NCI-H2196 (cell line): ENCODE measurements around the gene TMEM258.

Experiments
- DNase-seq: peaks from one replicate; lab custom pipeline; 2025; ENCODE audit not compliant: unreplicated experiment; lab: John Stamatoyannopoulos, UW

The TMEM258 gene

DNA sequence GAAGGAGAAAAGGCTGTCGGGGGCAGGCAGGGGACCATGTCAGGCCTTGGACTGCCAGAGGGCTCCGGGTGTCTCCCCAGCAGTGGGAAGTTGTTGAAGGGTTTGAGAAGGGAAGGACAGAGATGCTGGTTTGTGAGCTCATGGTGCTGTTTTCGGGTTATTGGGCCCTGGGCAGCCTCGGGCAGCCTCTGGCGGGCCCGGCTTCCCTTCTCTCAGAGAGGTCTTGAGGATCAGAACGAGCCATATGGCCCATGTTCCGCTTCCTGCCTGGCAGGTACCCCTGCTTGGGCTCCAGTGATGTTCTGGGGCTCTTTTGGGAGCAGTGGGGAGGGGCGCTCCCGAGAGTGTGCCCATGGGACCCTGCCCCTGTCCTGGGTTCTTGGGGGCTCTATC, 30.2 kb downstream of the TMEM258 start:
- no peak for DNase-seq

GRCh38 chr11:61761440-61762222, 30.8 kb downstream of the TMEM258 start:
- no peak for DNase-seq

GRCh38 chr11:61760946-61761345, 31.5 kb downstream of the TMEM258 start:
- no peak for DNase-seq

DNA sequence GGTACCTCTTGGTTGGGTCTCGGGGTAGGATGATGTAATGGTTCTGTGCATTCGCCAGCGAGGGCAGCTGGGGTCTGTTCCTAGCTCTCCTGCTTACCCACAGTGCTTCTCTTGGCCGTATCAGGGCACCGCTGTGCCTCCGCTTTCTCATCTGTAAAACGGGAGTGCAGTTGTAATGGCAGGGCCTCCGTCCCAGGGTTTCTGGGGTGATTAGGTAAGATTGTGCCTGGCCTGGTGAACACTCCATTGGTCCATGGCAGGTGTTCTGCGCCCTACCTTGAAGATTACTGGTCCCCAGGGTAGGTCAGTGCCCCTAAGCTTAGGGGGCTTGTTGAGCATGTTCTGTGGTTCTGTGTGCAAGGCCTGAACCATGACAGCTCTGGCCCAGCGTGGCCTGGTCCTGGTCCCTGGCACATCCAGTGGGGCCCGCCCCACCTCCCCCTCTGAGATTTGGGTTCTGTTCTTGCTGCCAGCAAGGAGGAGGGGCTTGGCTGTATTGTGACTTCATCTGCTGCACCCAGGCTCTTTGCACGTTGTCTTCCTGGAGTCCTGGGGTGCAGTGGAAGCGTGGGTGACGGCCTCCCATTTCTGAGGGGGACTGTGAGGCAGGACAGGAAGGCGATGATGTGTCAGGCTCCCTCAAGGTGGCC, 35.1 kb downstream of the TMEM258 start:
- no peak for DNase-seq

GRCh38 chr11:61756452-61757212, 35.8 kb downstream of the TMEM258 start:
- no peak for DNase-seq

DNA sequence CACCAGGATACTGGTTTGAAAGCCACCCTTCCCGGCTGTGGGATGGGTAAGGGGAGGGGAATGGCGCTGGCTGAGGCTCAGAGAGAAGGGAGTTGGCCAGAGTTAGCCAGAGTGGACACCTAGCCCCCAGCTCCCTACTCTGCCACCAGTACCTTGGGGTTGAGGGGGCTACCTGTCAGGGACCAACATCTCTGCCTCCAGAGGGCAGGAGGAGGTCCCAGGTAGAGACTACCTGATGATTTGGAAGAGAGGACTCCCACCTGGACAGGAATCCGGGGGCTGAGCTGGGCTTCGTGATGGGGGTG, 36.3 kb downstream of the TMEM258 start:
- no peak for DNase-seq

- no peak for DNase-seq
These were observed 37.6 kb downstream of the TMEM258 start for GRCh38 chr11:61754534-61755482.

GRCh38 chr11:61753672-61754071, 38.7 kb downstream of the TMEM258 start:
- DNase-seq = no peak

DNA sequence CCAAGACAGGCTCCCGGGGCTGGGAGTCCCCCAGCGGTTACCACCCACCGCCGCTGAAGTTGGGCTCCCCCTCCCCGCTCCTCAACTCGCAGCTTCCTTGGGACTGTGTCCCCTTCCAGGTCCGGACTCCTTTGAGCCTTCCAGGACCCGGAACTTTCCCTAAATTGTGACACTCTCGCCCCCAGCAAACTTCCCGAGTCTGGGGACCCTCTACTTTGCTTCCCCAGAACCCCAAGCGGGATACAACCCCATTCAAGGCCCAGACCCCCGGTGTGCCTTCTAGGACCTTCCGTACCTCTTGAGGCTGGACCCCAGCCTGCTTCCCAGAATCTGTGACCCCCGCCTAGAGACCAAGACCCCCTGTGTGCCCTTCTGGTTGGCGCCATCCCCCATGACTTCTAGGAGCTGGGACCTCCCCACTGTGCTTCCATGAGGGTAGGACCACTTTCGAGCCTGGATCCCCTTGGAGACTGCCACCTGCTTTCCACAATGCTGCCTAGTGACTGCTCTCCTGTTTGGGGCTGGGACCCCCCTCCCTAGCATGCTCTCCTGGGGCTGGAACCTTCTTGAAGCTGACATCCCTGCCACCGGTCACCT, 39.4 kb downstream of the TMEM258 start:
- DNase-seq = no peak

- DNase-seq = peak; percentile 62
These were observed 40.1 kb downstream of the TMEM258 start, which contains the start of gene MYRF for GRCh38 chr11:61752117-61752924. Gene MYRF (plus strand): TSS chr11:61752636. CDS start chr11:61752745, 109 bp downstream.

GRCh38 chr11:61751384-61751783, 41.0 kb downstream of the TMEM258 start:
- no peak for DNase-seq

DNA sequence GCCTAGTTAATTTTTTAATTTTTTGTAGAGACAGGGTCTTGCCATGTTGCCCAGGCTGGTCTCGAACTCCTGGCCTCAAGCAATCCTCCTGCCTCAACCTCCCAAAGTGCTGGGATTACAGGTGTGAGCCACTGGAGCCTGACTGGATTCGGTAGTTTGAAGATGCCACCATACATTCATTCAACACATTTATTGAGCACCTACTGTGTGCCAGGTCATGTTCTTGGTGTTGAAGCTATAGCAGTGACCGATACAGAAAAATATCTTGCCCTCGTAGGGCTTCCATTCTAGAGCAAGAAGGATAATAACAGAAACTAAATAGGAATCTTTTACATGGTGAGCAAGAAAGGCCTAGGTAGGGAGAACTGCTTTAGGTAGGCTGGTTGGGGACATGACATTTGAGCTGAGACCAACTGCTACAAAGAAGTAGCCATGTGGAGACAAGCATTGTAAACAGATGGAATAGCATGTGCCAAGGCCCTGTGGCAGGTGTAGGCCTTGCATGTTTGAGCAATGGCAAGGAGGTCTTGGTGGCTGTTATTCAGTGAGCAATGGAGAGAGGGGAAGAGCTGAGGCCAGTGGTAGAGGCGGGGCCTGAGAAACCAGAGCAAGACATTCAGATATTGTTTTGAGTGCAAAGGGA, 41.6 kb downstream of the TMEM258 start:
- DNase-seq = no peak

DNA sequence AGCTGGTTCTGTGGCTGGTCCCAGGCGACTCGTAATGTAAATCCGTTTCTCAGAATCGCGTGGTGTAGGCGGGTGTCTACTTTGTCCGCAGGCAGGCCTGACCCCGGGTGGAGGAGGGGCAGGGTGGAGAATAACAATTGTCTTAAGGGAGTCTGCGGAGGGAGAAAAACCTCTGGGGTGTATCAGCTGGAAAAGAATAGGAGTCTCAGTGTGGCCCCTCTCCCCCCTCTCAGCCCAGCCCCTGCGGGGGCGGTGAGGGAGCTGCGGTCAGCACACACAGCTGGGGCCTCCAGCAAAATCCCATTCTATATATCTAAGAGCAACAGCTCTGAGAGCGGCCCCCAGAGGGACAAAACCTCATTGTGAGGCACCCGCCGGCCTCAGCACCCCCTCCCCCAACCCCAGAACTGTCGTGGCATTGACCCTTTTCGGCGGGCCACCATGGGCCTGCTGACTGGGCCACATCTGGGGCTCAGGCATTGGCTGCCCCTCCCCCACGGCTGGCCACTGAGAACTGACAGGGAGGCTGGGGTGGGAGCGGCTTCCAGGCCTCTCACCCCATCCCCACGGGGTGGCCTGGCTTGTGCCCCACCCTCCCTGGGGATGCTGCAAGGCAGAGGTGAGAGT, 42.7 kb downstream of the TMEM258 start:
- no peak for DNase-seq

GRCh38 chr11:61747967-61748285, 44.5 kb downstream of the TMEM258 start:
- DNase-seq = no peak

DNA sequence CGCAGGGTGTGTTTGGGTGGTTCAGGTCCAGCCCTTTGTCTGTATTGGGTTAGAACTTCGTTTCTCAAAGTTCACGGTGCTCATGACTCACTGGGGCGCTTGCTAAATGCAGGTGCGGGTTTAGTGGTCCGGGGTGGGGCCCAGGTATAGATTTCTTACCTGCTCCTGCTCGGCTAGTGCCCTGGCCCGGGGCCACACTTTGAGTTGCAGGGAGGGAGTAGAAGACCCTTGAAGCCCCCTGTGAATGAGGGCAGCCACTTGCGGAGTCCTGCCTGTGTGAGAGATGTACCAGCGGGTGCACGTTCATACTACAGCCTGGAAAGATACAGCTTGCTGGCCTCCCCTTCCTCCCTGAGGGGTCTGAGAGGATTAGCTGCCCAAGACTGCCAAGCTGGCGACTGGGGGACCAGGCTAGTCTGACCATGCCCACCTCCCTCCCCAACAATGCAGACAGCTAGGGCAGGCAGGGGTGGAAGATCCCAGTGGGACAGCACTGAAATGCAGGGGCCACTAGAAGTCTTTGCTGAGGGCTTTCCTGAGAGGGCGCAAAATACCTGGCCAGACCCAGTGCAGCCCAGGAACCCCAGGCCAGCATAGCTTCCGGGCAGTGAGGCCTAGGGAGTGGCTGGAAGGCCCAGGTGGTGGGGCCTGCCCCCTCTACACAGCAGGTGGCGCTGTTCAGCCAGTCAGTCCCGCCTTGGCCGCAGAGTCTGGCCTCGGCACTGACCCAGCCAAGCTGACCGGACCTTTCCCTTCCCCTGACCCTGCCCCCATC, 45.0 kb downstream of the TMEM258 start:
- DNase-seq = peak; percentile 69

- DNase-seq = no peak
These were observed 45.8 kb downstream of the TMEM258 start for GRCh38 chr11:61746442-61747191.

DNA sequence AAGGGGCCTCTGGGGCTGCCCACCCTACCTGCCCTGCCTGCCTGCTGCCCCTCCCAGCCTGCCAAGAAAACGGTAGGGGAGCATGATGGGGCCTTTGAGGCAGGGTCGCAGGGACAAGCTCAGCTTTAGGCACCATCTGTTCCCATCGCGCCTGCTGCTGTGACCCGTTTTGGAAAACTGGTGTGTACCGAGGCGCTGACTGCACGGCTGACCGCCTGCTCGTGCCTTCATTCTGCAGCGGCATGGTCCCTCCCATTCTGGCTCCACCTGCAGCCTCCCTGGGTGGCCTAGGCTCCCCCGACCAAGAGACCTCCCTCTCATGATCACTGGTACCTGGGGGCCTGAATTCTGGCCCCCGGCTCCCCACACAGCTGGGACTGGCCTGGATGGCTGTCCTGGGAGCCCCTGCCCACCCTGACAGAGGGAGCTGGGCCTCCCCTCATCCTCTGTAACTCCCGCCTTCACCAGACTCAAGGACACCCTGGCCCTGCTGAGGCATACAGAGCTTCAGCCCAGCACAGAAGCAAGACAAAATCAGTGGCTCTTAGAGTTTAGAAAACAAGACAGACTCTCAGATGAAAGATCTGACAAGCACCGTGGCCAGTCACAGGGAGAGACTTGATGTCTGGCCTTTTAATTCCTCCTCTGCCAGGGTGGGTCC, 46.5 kb downstream of the TMEM258 start:
- no peak for DNase-seq
